Eye (tissue), 1 donor: ENCODE data around the gene ATP11A.

Experiments used
- DNase-seq: peaks from one replicate; pipeline ENCODE4 v3.0.0-alpha.2; 2015

The ATP11A gene

GRCh38 chr13:112912726-112913440 is 223.0 kb downstream of the ATP11A start:
- DNase-seq, result no peak

DNA sequence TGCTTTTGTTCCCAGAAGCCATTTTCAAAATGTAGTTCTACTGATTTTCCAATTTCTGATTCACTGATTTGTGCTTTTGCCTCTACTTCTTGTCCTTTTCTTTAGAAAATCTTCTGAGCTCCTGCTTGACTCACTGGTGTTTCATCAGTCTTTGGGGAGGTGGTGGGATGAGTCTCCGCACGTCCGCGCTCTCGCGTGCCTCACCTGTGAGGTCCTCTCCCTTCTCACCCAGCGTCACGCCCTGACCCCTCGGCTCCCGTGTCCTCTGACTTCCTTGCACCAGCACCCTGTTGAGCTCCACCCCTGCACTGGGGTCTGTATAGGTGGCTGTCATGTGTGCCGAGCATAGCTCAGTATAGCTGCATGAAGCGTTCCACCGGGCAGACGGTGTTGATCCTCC is 226.5 kb downstream of the ATP11A start:
- DNase-seq, result no peak

DNA sequence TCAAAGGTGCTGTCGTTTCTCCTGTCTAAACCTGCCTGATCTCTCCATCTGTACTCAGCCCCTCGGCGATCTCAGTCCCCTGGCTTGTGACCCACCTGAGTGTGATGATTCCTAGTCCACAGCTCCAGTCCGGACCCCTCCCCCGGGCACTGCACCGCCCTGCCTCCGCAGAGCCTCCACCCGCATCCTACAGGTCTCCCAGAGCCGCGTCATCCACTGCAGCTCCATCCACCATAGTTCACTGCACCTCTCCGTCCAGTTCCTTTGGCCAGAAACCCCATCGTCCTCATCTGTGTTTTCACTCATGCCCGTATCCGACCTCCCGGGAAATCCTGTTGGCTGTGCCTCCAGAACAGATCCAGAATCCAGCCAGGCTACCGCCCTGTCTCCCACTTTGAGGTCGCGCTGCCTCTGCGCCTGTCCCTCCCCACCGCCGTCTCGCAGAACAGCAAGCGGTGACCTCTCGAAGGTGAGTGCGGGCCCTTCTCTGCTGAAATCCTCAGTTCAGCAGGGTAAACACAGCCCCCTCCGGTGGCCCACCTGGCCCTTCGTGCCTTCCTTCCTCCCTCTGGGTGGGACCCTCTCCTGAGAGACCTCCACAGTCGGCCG is 227.3 kb downstream of the ATP11A start:
- DNase-seq, result no peak

GRCh38 chr13:112917737-112918136 is 227.9 kb downstream of the ATP11A start:
- no peak for DNase-seq

DNA sequence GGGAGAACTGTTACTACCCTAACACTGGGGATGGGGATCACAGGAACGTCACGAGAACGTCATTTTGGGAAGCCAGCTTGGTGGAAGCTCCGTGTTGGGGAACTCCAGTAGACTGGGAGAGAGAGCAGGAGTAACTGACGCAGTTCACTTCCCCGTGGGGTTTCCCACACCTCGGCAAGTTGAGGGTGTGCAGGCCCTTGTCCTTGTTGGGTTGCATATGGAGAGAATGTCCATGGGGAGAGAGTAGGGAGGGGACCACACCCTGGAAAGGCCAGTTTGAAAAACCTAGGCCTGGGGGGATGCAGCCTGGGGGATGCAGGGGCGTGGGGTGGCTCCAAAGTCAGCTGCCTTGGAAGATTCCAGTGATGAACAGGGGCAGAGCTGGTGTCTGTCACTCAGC is 228.4 kb downstream of the ATP11A start:
- DNase-seq, result no peak

- DNase-seq, result no peak
Observed at GRCh38 chr13:112918746-112919145, 228.9 kb downstream of the ATP11A start.

- no peak for DNase-seq
Observed at GRCh38 chr13:112923962-112924361, 234.1 kb downstream of the ATP11A start.

GRCh38 chr13:112924365-112924764 is 234.5 kb downstream of the ATP11A start:
- no peak for DNase-seq

DNA sequence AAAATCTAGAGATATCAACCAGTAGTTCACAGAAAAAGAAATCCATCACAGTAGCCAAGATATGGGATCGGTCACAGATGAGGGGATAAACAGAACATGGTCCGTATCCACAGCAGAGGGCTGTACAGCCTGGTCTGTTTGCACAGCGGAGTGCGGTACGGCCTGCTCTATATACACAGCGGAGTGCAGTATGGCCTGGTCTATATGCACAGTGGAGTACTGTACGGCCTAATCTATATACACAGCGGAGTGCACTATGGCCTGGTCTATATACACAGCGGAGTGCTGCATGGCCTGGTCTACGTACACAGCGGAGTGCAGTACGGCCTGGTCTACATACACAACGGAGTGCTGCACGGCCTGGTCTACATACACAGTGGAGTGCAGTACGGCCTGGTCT is 236.2 kb downstream of the ATP11A start:
- no peak for DNase-seq

DNA sequence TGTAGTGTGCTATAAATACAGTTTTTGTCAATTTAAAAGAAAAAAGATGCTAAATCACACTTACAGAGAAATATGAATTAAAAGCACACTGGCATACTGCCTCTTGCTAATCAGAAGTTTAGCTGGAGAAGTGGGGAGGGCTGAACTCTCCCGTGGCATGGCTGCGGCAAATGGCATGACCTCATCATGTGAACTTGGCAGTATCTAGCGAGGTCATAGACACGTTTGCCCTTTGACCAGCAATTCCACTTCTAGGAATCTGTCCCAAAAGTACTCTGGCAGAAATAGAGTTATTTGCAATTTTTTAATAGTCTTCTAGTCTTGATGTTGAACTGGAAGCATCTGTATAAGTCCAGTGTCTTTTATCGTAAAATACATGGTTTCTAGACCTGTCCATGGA is 237.2 kb downstream of the ATP11A start:
- DNase-seq, result no peak

DNA sequence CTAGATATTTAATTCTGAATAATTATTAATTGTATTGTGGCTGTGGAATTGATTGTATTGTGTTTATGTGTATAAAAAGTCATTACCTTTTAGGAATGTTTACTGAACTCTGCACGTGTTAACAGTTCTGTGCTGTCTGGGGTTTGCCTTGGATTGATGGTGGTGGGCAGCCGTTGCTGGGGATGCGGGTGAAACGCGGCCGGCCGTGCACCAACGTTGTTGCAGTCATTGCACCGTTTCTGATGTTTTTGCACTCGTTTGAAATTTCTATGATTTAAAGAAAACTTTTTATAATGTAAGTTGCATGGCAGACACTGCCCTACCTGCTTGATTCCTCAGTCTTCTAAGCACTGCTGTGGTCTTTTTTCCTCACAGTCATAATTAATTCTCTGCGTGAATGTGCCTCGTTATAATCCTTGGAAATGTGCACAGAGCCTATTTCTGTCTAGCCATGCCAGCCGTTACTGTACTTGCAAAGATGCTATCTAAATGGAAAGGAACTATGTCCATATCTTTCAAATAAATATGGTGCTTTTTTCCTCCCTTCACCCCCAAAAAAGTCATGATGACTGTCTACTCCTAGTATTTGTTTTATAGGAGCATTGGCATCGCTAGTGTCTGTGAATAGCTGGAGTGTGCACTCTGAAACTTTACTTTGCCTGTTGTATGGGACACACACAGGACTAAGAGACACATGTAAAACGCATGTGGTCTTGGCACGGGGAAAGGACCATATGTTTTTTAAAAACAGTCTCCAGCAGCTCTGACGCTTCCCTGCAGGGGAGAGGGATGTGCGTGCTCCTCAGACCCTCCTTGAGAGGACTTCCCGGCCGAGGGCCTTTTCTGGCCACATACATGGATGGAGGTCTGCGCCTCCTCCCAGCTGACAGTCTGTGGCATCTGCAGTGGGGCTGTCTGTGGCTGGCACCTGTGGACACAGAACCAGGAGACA is 238.5 kb downstream of the ATP11A start:
- DNase-seq, result peak; percentile 36

GRCh38 chr13:112928972-112929782 is 239.3 kb downstream of the ATP11A start:
- peak; percentile 70 for DNase-seq

DNA sequence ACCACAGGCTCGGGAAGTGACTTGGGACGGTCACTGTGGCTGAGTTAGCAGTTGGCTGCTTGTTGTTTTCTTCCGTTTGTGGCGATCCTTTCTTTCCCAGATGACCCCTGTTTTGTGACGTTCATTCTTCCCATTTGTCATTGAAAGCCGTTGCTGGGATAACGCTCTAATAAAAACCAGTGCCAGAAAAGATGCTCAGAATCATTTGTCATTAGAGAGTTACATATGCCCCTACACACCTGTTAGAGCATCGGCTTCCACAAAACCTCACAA is 239.9 kb downstream of the ATP11A start:
- DNase-seq, result no peak

GRCh38 chr13:112930192-112930591 is 240.4 kb downstream of the ATP11A start:
- DNase-seq, result no peak

DNA sequence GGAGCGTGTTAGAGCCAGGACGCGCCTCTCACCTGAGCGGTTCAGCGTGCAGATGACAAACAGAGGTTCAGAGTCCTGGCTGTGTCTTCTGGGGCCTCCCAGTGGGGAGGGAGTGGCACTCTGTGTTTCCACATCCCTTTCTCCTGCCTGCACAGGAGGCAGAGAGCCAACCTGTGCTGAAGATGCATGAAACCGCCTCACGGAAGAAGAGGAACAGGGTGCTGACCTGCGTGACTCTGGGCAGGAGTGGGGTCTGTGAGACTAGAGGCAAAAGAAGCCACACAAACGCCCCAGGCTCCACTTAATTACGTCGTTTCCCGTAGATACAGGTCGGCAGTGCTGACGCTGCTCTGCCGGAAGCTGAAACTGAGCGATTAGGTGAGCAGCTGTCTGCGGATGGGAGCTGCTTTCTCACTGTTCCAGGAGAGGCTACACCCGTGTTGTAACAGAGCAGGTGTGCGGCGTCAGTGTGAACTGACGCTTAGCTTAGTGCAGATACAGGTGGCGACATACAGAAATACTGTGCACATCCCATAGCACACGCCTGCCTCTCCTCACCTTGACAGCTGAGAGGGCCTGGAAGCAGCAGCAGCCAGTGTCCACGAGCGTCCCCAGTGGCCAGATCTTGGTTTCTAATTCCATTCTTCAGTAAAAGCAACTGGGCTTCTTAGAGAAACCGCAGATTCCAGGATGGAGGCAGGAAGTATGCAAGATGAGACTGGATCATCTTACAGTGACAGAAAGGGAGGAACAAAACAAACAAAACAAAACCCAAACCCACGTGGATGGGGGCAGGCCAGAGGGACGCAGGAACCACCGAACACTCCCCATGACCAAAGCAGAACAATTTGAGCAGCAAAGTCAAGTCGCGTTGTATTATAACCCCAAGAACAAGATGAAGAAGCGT is 241.4 kb downstream of the ATP11A start:
- DNase-seq, result peak; percentile 81

- no peak for DNase-seq
Observed at GRCh38 chr13:112932971-112933370, 243.1 kb downstream of the ATP11A start.

DNA sequence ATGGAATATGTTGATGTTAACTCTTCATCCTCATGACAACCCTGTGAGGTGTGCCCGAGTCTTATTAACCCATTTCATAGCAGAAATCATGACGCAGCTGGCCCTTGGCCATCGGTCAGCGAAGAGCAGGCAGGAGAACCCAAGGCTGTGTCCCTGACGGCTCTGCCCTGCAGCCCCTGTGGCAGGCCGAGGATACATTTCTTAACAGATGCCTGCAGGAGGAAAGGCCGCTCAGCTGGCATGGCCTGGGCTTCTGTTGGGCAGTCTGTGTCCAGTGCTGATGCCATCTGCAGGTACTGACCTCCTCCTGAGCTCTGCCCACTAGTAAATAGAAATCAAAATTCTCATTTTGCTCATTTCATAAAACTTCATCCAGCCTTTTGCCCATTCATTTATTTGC is 243.8 kb downstream of the ATP11A start:
- no peak for DNase-seq

- DNase-seq, result no peak
Observed at GRCh38 chr13:112934078-112934477, 244.2 kb downstream of the ATP11A start.
